Stimulated activated CD8-positive, alpha-beta memory T cell treated with anti-CD3 and anti-CD28 coated beads, Interleukin-15, amount 100 ng/mL, for 48 hours (primary cell): Measurements from ENCODE around the gene OTC.

ENCODE experiments used
- DNase-seq, 2 donors: peaks; one replicate each; pipeline ENCODE4 v3.0.0-alpha.2; 2020; ENCODE audit warnings: low read depth in 2 of 2

Gene OTC

GRCh38 chrX:38352362-38352761 is at the start of gene OTC:
OTC (plus strand) TSS chrX:38352604; CDS start chrX:38352697, 93 bp downstream.
- DNase-seq: no peak

GRCh38 chrX:38304010-38304409 is 48.4 kb upstream of the OTC start:
- no peak for DNase-seq

- DNase-seq: no peak
These were observed 46.4 kb upstream of the OTC start for GRCh38 chrX:38305971-38306370.

DNA sequence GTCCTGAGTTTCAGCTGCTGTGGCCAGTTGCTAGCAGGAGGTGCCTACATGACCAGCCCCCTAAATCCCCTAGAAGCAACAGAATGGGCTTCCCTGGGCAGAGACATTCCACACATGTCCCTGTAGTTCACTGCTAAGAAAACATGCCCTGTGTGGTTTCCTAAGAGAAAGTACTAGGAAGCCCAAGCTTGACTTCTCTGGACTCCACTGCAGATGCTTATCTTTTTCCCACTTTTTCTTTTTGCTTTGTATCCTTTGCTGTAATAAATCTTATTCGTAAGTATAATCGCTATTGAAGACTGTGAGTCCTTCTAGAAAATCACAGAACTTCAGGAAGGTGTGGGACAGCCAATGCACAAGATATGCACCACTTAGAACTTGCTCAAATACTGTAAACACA is 40.7 kb upstream of the OTC start:
- no peak for DNase-seq

GRCh38 chrX:38312436-38312835 is 40.0 kb upstream of the OTC start:
- no peak for DNase-seq

- no peak for DNase-seq
These were observed 39.2 kb upstream of the OTC start for GRCh38 chrX:38313190-38313589.

DNA sequence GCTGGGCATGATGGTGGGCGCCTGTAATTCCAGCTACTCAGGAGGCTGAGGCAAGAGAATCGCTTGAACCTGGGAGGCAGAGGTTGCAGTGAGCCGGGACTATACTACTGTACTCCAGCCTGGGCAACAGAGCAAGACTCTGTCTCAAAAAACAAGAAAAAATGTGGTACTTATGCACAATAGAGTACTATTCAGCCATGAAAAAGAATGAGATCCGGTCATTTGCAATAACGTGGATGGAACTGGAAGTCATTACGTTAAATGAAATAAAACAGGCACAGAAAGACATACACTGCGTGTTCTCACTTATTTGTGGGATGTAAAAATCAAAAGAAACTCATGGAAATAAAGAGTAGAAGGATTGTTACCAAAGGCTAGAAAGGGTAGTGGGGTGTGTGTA is 37.2 kb upstream of the OTC start:
- no peak for DNase-seq

GRCh38 chrX:38318196-38318595 is 34.2 kb upstream of the OTC start:
- DNase-seq: no peak

GRCh38 chrX:38318606-38319005 is 33.8 kb upstream of the OTC start:
- DNase-seq: no peak

- no peak for DNase-seq
These were observed 31.6 kb upstream of the OTC start for GRCh38 chrX:38320819-38321218.

DNA sequence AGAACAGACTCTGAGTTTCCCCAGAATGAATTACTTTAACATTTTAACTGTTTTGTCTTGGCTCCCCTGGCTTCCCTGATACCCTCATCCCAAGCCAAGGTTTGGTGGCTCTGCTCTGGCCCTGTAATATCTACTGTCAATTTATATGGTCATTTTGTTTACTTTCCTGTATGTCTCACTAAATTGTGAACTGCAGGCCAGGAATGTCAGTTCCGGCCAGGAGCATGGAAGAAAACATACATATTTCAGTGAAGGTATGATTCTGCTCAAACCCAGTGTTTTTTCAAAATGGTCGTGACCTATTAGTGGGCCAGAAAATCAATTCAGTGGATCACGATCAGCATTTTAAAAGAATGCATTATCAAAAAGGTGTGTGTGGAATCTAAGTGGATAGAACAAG is 26.3 kb upstream of the OTC start:
- no peak for DNase-seq

DNA sequence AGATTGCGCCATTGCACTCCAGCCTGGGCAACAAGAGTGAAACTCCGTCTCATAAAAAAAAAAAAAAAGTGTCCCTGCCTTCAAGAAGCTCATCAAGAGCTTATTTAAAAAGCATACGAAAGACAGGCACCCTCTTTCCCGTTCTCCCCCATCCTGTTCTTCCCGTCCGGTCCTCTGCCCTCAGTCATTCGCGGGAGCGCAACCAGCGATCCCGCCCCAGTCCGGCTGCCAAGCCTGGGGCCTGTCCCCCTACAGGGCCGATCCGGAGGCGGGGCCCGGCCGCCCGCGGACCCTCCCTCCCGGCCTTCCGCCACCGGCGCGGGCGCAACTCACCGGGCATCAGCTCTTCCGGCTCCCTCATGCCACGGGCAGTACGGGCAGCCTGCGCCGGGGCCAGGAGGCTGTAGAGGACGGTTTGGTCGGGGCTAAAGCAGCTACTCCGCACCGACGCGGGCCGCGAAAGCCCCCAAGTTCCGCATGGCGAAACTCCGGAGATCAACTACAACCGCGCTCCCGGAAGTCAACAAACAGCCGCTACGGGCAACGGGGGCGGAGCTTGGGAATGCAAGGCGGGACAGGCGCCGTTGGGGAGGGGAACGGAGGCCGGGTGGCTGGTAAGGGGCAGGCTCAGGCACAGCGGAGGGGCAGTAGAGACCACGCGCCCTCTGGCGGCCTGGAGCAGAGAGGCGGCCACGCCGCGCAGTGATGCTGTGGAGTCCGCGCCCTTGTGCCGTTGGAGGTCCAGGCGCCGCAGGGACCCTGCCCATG is 25.2 kb upstream of the OTC start, which contains the start of gene RPGR:
TSS of gene RPGR (minus strand) at position 503 of the 768 bp plus-strand sequence. CDS start at position 361, 142 bp downstream.
- peak; percentile 83 to 85 for DNase-seq

DNA sequence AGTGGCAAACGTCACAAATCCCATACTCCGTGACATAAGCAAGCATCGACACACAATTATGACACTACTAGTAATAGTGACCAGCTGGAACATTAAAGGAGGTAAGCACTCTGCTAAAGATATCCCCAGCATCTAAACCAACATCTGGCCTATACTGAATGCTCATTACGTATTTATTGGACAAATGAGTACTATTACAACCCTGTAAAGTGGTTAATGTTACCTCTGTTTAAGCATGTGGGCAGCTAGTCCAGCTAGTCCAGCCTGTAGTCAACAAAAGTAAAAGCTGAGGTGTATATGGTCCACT is 24.7 kb upstream of the OTC start:
- DNase-seq: no peak

GRCh38 chrX:38332505-38332904 is 19.9 kb upstream of the OTC start:
- no peak for DNase-seq

GRCh38 chrX:38335382-38335781 is 17.0 kb upstream of the OTC start:
- no peak for DNase-seq

DNA sequence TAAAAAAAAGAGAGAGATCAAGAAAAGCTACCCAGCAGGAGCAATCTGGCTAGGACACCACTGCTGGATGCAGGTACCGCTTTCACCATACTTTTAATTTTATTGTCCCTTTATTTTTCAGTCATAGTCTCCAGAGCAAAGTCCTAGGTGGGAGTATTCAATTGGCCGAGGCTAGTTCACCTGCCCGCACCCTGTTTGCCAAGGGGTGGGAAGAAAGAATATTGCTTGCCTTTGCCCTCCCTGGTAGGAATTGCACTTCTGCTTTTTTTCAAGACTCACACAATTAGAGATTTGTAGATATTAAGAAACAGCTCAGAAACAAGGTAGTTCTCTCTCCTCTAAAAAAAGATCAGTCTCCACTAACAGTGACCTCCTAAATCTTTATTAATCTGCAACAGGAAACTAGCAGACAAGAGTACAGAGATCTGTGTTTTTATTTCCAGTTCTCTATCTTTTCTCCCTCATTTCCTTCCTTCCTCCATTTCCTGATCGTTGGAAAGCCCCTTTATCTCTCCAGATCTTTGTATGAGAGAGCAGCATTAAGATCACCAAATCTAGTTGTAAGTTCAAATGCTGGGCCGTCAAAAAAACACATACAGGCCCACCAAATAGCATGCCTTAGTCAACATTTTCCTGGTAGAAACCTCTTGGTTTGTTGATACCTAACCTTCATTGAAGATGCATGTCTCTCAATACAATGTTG is 15.7 kb upstream of the OTC start:
- no peak for DNase-seq

GRCh38 chrX:38341442-38341841 is 11.0 kb upstream of the OTC start:
- DNase-seq: no peak

DNA sequence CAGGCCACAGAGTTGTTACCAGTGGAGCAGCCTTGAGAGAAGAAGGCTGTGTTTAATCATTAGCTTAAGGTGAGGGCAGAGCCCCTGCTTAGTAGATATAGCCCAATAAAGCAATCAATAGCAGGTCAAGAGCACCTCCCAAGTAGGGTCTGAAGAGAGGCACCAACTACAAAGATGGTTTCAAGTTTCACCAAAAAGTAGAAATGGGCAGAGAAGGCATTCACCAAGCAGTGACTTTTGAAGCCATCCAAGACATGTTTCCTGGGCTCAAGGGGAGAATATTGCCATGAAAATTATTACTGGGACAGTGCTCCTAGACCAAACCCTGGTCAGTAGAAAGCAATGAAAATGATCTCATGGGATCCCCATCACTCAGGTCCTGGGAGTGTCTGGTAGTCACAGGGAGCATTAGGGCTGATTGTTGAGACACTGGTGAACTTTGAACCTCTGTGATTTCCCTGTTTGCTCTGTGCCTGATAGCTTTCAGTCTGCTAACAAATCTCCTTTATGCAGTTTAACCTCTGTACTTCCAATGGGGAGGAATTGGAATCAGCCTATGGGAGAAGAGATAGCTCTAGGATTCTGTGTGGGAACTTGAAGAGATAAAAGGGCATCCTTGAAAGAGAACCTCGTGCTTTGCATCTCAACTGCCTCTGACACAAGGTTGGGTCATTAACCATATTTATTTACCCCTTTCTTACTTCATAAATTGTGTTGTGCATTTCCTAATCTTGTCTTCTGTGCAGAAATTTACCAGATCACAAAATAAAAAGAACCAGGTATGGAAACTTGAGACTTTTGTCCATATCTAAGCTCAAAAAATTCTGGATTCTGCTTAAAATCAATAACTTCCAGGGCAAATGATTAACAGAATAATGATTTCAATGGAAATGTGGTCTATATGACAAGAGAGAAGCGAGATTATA is 9.3 kb upstream of the OTC start:
- no peak for DNase-seq

GRCh38 chrX:38346150-38346549 is 6.3 kb upstream of the OTC start:
- DNase-seq: no peak

- no peak for DNase-seq
These were observed 5.3 kb upstream of the OTC start for GRCh38 chrX:38347136-38347535.

DNA sequence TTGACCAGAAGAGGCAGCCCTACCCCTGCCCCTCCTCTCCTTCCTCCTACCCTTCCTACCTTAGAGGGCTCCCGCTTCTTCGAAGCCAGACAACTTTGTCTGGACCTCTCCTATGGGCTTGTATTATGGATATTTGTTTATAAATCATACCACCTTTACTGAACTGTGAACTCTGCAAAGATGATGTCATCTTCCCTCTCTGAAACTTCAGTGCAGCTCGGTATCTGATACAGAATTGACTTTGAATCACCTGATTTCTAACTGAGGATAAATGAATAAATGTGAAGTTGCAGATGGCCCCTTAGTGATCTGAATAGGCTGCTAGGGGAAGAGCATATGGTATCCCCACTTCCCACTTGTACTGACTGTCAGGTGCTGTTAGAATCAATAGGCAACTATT is 1.1 kb upstream of the OTC start:
- DNase-seq: no peak

DNA sequence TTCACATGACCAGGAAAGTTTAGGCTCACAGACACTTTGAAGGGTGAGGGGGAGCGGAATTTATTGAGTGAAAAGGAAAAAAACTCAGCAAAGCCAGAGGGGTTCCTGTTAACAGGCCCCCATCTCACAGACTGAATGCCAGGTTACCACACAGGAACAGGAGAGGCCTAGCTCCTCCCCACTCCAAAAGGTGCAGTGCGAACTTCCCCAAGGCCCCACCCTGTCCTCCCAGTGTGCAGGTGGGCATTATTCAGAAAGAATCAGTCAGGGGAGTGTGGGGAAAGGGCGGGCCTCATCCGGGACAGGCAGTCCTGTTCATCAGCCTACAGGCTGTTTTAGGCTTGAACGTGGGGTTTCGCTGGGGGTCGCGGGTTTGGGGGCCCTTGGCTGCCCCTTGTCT is 4.0 kb downstream of the OTC start:
- DNase-seq: no peak
